ENCODE measurements around the gene IFT81.
"Not testable (repeated sequence)": the region's sequence is repeated elsewhere in the genome, so short reads cannot be mapped to it uniquely, and the experiment has no call there.

Gene IFT81

DNA sequence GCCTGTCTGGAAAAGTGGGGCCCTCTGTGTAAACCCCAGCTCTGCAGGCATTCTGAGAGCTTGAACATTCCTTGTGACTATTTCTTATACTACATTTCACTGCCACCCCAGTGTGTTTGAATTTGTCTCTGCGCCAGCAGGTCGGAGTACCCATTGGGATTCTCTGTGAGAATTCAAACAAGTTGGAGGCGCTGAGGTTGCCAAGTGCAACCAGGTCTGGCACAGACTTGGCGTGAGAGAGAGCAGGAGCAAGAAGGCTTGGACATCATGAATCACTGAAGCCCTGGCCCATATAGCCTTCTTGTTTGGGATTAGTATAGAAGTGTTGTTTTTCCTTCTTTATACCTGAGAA is 123.9 kb downstream of the IFT81 start:
- no peak for DNase-seq

- DNase-seq: no peak
Measured at GRCh38 chr12:110249105-110249504, 124.9 kb downstream of the IFT81 start.

DNA sequence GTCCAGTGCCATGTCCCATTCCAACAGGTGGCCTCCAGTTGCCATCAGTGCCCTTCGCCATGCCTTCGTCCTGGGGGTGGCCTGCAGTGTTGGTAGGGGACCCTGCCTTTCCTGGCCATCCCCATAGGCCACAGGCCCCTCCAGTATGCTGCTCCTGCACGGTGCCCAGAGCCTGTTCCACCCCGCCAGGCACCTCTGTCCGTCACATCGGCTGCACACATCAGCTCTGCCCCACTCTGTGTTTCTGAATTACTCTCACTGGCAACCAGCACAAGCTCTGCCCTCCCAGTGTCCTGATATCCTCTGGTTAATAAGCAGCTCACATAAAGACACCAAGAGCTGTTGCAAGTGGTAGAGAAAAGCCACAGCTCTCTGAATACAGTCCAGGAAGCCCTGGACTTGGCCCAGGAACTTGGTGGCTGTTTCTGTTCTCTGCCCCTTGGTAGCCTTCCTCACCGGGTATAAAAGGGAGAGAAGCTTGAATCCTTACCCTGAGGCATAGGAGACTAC is 125.6 kb downstream of the IFT81 start:
- no peak for DNase-seq

GRCh38 chr12:110251381-110251780 is 127.2 kb downstream of the IFT81 start:
- no peak for DNase-seq

GRCh38 chr12:110252716-110253115 is 128.6 kb downstream of the IFT81 start:
- no peak for DNase-seq

- no peak for DNase-seq
Measured at GRCh38 chr12:110253176-110253575, 129.0 kb downstream of the IFT81 start.

GRCh38 chr12:110254971-110255540 is 130.9 kb downstream of the IFT81 start:
- DNase-seq: no peak

- DNase-seq: not testable (repeated sequence)
Measured at GRCh38 chr12:110255890-110256456, 131.8 kb downstream of the IFT81 start.

- no peak for DNase-seq
Measured at GRCh38 chr12:110256780-110257431, 132.7 kb downstream of the IFT81 start.

- DNase-seq: no peak
Measured at GRCh38 chr12:110258466-110258865, 134.3 kb downstream of the IFT81 start.

GRCh38 chr12:110262442-110263388 is 138.6 kb downstream of the IFT81 start:
- DNase-seq: no peak

DNA sequence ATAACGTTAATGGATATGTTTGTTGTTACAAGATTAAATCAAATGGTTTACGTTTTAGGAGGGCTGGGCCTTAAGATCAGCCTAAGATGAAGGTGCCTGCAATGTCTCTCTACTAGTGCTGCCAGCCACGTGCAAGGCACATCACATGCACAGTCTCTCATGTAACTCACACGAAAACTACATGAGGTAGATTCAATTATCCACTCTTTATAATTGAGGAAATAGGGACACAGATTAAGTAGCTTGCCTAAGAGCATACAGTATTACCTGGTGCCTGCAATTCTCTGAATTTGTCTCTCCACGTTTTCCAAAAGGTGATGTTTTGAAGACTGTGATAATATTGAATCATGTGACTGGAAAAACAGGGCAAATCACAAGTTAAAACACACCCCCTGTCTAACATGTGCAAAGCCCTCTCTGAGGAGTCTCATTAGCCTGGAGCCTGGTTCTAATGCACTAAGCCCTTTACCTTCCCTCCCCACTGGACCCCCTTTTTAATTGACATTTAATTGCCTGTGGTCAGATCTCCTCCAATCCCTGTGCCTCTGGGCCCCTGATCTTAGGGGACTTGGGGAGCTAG is 142.3 kb downstream of the IFT81 start:
- DNase-seq: no peak

GRCh38 chr12:110266980-110267620 is 142.9 kb downstream of the IFT81 start:
- DNase-seq: no peak
